Transverse colon (tissue), 4 donors: Measurements from ENCODE around the gene EBF3.

Experiments
- EP300 ChIP-seq: sonication (generic); formaldehyde crosslinking; IDR thresholded peaks from one replicate; pipeline ENCODE4 v1.6.1; 2017; ENCODE audit warnings: antibody characterized with exemption, low read depth
- POLR2A ChIP-seq: fragments of 450-650 bp; IDR thresholded peaks from one replicate; pipeline ENCODE4 v1.6.1; 2016; ENCODE audit warnings: antibody characterized with exemption, mild to moderate bottlenecking, moderate library complexity
- POLR2AphosphoS5 ChIP-seq, 3 donors: sonication (generic); formaldehyde crosslinking; IDR thresholded peaks; one replicate each; pipeline ENCODE4 v1.6.1; 2016; ENCODE audit warnings: antibody characterized with exemption in 3 of 3
- TF ChIP-seq, protein P1 (sequence below), 5 experiments: fragments of 200-600 bp in 3 of 5; fragments of 450-650 bp in 2 of 5; sonication (generic) in 3 of 5; IDR thresholded peaks; 1 replicate in 2 of 5; 2 replicates in 3 of 5; pipeline ENCODE4 v1.5.1; 2016 to 2017; ENCODE audit warnings: antibody characterized with exemption in 5 of 5, inconsistent platforms in 3 of 5, mild to moderate bottlenecking in 2 of 5, moderate library complexity in 1 of 5

DNA sequence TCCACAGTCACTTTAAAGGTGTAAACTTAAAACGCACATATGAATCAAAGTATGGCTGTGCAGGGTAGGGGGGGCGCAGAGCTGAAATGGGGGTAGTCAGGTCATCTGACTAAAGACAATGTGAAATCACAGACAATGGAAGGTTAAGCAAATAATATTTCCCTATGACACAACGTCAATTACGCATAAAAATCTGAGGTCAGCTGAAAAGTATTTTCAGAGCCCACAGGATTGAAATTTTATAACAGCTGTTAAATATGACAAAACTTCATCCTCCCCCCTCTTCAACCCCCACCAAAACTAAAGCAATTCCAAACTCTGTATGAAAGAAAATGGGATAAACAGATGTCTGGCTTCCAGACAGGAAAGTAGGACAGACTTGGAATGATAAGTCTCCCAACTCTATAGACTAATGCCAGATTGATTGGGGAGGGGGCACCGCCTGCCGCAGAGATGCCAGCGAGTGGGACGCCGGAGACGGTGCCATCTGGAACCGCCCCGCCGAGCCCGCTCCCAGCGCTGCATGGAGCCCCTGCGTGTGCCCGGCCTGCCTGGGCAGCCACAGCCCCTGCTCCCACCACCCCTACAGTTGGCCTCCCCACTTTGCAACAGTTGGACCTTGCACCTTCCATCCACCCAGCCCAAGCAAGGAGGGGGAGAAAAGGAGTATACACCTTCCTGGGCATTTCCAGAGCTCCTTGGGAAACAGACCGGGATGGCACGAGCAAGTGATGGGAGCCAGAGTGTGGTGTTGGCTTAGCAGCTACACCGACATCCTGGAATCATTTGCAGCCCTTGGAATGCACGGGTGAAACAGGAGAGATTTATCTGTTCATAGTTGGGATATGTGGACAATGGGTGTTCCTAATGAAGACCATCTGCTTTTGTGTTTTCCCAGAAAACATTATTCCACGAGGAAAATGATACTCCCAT is 10.7 kb downstream of the EBF3 start:
- TF ChIP-seq, protein P1, sequence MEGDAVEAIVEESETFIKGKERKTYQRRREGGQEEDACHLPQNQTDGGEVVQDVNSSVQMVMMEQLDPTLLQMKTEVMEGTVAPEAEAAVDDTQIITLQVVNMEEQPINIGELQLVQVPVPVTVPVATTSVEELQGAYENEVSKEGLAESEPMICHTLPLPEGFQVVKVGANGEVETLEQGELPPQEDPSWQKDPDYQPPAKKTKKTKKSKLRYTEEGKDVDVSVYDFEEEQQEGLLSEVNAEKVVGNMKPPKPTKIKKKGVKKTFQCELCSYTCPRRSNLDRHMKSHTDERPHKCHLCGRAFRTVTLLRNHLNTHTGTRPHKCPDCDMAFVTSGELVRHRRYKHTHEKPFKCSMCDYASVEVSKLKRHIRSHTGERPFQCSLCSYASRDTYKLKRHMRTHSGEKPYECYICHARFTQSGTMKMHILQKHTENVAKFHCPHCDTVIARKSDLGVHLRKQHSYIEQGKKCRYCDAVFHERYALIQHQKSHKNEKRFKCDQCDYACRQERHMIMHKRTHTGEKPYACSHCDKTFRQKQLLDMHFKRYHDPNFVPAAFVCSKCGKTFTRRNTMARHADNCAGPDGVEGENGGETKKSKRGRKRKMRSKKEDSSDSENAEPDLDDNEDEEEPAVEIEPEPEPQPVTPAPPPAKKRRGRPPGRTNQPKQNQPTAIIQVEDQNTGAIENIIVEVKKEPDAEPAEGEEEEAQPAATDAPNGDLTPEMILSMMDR (IDR thresholded peaks at IDR 0.05): no peak
- TF ChIP-seq POLR2A (no peak), EP300 (no peak), POLR2AphosphoS5 (IDR thresholded peaks at IDR 0.05) (no peak)
